ENCODE results near the gene ATL2.

DNA sequence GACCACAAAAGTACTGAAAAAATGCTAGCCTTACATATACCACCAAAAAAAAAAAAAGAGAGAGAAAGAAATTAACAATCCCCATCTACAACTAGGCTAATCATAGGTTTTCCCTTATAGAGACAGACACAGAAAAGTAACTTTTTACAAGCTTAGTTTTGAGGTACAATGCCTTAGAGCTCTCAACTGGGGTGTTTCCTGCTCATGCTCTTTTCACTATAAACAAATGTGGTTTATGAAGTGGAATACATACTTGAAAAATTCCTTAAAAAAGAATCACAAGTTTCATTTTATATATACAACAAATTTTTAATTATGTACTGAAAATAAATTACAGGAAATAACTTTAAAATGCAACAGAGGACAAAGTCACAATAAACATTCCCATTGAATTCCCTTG is 82.5 kb downstream of the ATL2 start:
- TF ChIP-seq, protein P1, sequence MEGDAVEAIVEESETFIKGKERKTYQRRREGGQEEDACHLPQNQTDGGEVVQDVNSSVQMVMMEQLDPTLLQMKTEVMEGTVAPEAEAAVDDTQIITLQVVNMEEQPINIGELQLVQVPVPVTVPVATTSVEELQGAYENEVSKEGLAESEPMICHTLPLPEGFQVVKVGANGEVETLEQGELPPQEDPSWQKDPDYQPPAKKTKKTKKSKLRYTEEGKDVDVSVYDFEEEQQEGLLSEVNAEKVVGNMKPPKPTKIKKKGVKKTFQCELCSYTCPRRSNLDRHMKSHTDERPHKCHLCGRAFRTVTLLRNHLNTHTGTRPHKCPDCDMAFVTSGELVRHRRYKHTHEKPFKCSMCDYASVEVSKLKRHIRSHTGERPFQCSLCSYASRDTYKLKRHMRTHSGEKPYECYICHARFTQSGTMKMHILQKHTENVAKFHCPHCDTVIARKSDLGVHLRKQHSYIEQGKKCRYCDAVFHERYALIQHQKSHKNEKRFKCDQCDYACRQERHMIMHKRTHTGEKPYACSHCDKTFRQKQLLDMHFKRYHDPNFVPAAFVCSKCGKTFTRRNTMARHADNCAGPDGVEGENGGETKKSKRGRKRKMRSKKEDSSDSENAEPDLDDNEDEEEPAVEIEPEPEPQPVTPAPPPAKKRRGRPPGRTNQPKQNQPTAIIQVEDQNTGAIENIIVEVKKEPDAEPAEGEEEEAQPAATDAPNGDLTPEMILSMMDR (IDR thresholded peaks at IDR 0.05) = no peak
- TF ChIP-seq EP300 (IDR thresholded peaks at IDR 0.05) = no peak
